Kidney epithelial cell (primary cell): ENCODE data around the gene EMILIN3. TPM values are rescaled to one million over a fixed set of nuclear protein-coding genes. Genes with fewer than 3 reads are reported as not detected.
A peak's percentile ranks its signal among the peaks of the same experiment; 100 is the strongest.

Experiments
- DNase-seq: peaks from one replicate; pipeline ENCODE4 v3.0.0-alpha.2; 2010; ENCODE audit warnings: low read depth
- H3K27me3 ChIP-seq: 2 replicates; pipeline ENCODE4 v1.6.0; 2011; ENCODE audit warnings: low read length; ENCODE audit not compliant: control insufficient read depth, insufficient read depth
- H3K36me3 ChIP-seq: 2 replicates; pipeline ENCODE4 v1.5.1; 2011; ENCODE audit warnings: low read length; ENCODE audit not compliant: control insufficient read depth, insufficient read depth
- H3K4me3 ChIP-seq: 2 replicates; pipeline ENCODE4 v1.5.1; 2011; ENCODE audit warnings: low read depth, mild to moderate bottlenecking, control low read depth, low read length
- CTCF ChIP-seq: IDR thresholded peaks from 2 replicates; pipeline ENCODE4 v1.5.1; 2011; ENCODE audit warnings: mild to moderate bottlenecking, moderate library complexity, low read length, control low read depth, inconsistent platforms; ENCODE audit not compliant: insufficient read depth, poor library complexity, severe bottlenecking
- total RNA-seq: library from RNA; depleted of rRNA; stranded (reverse); fragments of >200 nt; gene quantifications from 2 replicates; pipeline ENCODE4 v1.2.3, GENCODE V29; 2015

The EMILIN3 gene
- 0.42 and 0.62 TPM in 2 replicates for total RNA-seq

DNA sequence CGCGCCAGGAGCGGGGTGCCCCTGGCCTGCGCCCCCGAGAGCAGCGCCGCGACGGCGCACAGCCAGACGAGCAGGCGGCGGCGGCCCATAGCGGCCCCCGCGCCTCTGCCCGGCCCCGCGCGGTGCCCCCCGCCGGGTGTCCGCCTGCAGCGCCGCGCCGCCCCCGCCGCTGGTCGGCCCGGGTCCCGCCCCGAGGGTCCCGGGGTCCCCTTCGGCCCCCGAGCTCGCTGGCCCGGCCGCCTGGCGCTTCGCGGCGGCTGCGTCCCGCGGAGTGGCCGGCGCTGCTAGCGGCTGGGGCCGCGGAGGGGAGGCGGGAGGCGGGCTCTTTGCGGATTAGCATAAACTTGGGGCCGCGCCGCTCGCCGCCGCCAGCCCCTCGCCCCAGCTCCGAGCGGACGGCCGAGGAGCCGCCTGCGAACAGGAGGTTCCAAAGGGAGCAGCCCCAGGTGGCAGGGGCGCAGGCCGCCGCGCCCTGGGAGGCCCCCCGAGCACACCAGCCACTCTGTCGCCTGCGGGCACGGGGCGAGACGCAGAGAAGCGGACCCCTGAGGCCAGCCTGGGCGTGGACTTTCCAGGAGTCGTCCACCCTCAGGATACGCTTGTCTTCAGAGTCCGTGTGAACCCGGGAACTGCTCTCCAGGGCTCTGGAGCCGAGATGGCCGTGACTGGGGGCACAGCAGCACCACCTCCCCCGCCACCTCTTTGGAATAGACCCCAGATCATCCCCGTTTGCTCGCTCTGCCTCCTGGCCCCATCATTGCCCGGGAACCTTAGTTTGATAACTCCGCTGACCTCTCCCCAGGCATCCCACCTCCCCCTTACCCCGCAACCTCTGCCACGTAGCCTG is at the start of gene EMILIN3:
Gene EMILIN3 (minus strand): TSS at position 273 of the 847 bp plus-strand sequence. CDS start 184 bp downstream, at position 89.
- DNase-seq: no peak
- TF ChIP-seq CTCF: no peak
- H3K4me3 ChIP-seq: no peak within 1 kb of the TSS
- H3K27me3 ChIP-seq: peaks cover 50% of the 10 kb centered on the region
- H3K36me3 ChIP-seq: no peaks in the 10 kb centered on the region

- Histone ChIP-seq H3K27me3 (no peaks in the 10 kb centered on the region), H3K36me3 (no peaks in the 10 kb centered on the region), H3K4me3 (no peak overlapping the region)
- TF ChIP-seq CTCF: no peak
- no peak for DNase-seq
Measured at GRCh38 chr20:41415191-41415590, 48.6 kb upstream of the EMILIN3 start.

- Histone ChIP-seq H3K4me3 (no peak overlapping the region), H3K27me3 (no peaks in the 10 kb centered on the region), H3K36me3 (no peaks in the 10 kb centered on the region)
- no peak for DNase-seq
- no peak for TF ChIP-seq CTCF
Measured at GRCh38 chr20:41413169-41413568, 46.6 kb upstream of the EMILIN3 start.

DNA sequence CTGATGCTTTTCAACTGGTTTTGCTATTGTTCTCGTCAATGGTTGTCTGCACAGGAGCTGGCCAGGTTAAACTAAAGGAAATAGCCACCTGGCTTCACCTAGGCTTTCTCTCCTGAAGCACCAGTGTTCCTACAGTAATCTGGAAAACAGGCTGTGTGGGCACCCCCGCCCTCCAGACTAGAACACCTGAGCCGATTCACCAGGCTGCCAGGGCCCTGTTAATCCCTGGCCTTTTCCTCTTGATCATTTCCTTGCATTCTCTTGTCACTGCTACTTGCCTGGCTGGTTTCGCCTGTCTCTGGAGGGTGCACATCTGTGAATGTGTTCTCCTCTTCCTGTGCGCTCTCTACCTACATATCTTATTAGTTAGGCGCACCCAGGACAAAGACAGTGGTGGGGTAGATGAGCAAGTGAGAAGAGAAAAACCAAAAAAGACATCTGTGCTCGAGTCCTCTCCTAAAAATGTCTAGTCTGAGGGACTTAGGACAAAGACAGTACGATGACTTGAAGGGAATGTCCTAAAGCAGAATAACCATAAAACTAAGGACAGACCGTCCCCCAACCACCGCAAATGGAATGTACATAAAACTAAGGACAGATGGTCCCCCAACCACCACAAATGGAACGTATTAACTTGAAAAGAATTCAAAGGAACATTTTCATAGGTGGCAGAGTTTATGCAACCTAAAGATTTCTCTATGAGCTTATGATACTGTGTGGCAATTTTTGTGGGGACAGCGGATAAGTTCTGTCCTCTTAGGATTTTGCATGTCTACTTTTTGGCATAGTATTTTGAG is 45.9 kb upstream of the EMILIN3 start:
- DNase-seq: no peak
- no peaks in the 10 kb centered on the region for H3K27me3 ChIP-seq
- no peaks in the 10 kb centered on the region for H3K36me3 ChIP-seq
- no peak for TF ChIP-seq CTCF
- no peak overlapping the region for H3K4me3 ChIP-seq

DNA sequence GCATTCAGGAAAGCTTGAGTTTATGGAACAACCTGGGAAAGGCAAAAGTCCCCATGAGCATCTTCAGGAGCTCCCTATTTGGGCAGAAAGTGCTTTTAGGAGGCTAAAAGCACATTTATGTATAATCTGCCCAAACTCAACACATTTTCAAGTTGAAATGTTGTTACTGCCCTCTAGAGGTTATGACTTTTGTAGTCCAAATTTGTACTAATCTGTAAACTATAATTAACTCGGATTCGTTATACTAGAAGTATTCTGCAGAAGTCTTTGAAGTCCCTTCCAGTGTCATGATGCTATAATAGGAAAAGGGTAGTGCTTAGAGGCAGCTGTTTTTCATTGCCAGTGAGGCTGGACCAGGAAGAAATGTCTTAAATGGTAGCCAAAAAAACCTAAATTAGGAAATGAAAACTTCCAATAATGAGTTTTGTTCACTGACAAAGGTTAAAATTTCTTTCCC is 44.8 kb upstream of the EMILIN3 start:
- TF ChIP-seq CTCF: peak; percentile 39
- Histone ChIP-seq H3K27me3 (no peaks in the 10 kb centered on the region), H3K36me3 (no peaks in the 10 kb centered on the region), H3K4me3 (no peak overlapping the region)
- DNase-seq: no peak
